T1000 (cell line): ENCODE measurements around the gene SLC28A1.

Experiments
- DNase-seq: peaks from one replicate; lab custom pipeline; 2025; ENCODE audit warnings: mixed read lengths; lab: John Stamatoyannopoulos, UW

The SLC28A1 gene

GRCh38 chr15:84886211-84886983 lies 1.9 kb downstream of the SLC28A1 start:
- no peak for DNase-seq

- DNase-seq, result no peak
Measured at GRCh38 chr15:84886984-84887299, 2.5 kb downstream of the SLC28A1 start.

GRCh38 chr15:84887938-84888337 lies 3.5 kb downstream of the SLC28A1 start:
- DNase-seq, result no peak

- DNase-seq, result no peak
Measured at GRCh38 chr15:84888639-84889038, 4.2 kb downstream of the SLC28A1 start.

GRCh38 chr15:84889313-84889990 lies 5.0 kb downstream of the SLC28A1 start:
- DNase-seq, result no peak

GRCh38 chr15:84889991-84890669 lies 5.7 kb downstream of the SLC28A1 start:
- DNase-seq, result no peak

- DNase-seq, result no peak
Measured at GRCh38 chr15:84890670-84891162, 6.3 kb downstream of the SLC28A1 start.

- no peak for DNase-seq
Measured at GRCh38 chr15:84891339-84891738, 6.9 kb downstream of the SLC28A1 start.

GRCh38 chr15:84892786-84893307 lies 8.4 kb downstream of the SLC28A1 start:
- DNase-seq, result no peak

- DNase-seq, result no peak
Measured at GRCh38 chr15:84893607-84894006, 9.1 kb downstream of the SLC28A1 start.

- no peak for DNase-seq
Measured at GRCh38 chr15:84894736-84895425, 10.4 kb downstream of the SLC28A1 start.

- no peak for DNase-seq
Measured at GRCh38 chr15:84898761-84899160, 14.3 kb downstream of the SLC28A1 start.

GRCh38 chr15:84899750-84900149 lies 15.3 kb downstream of the SLC28A1 start:
- DNase-seq, result no peak

- DNase-seq, result no peak
Measured at GRCh38 chr15:84901540-84901939, 17.1 kb downstream of the SLC28A1 start.

GRCh38 chr15:84903751-84904150 lies 19.3 kb downstream of the SLC28A1 start:
- no peak for DNase-seq

GRCh38 chr15:84904419-84904818 lies 20.0 kb downstream of the SLC28A1 start:
- no peak for DNase-seq

- no peak for DNase-seq
Measured at GRCh38 chr15:84905016-84905916, 20.8 kb downstream of the SLC28A1 start.

GRCh38 chr15:84907731-84908130 lies 23.3 kb downstream of the SLC28A1 start:
- no peak for DNase-seq

GRCh38 chr15:84908564-84908963 lies 24.1 kb downstream of the SLC28A1 start:
- no peak for DNase-seq

- no peak for DNase-seq
Measured at GRCh38 chr15:84909029-84909428, 24.6 kb downstream of the SLC28A1 start.

GRCh38 chr15:84909782-84910181 lies 25.3 kb downstream of the SLC28A1 start:
- DNase-seq, result no peak
